GM21447 (cell line): ENCODE data around the gene FHOD3.
A peak's percentile ranks its signal among the peaks of the same experiment; 100 is the strongest.
"Not testable (repeated sequence)": the region's sequence is repeated elsewhere in the genome, so short reads cannot be mapped to it uniquely, and the experiment has no call there.

Source experiments
- ATAC-seq: cut with Tn5 transposase; IDR thresholded peaks from one replicate; pipeline ENCODE4 v1.9.1; 2021; ENCODE audit not compliant: unreplicated experiment

FHOD3 gene

GRCh38 chr18:36762965-36763364 lies 465.5 kb downstream of the FHOD3 start:
- not testable (repeated sequence) for ATAC-seq

GRCh38 chr18:36766836-36767235 lies 469.3 kb downstream of the FHOD3 start:
- no peak for ATAC-seq

DNA sequence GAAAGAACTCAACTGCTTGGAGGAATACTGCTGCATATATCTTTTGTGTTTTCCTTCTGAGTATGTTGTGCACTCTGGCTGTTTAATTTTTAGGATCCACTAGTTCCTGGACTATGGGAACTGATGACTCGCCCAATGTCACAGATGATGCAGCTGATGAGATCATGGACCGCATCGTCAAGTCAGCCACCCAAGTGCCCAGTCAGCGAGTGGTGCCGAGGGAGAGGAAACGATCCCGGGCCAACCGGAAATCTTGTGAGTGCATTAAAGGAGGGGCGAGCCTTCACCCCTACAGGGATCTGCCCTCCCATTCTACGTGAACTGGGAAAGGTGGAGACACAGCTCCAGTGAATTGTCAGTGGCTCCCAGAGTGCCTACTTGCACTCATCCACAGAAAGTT lies 471.7 kb downstream of the FHOD3 start:
- no peak for ATAC-seq

DNA sequence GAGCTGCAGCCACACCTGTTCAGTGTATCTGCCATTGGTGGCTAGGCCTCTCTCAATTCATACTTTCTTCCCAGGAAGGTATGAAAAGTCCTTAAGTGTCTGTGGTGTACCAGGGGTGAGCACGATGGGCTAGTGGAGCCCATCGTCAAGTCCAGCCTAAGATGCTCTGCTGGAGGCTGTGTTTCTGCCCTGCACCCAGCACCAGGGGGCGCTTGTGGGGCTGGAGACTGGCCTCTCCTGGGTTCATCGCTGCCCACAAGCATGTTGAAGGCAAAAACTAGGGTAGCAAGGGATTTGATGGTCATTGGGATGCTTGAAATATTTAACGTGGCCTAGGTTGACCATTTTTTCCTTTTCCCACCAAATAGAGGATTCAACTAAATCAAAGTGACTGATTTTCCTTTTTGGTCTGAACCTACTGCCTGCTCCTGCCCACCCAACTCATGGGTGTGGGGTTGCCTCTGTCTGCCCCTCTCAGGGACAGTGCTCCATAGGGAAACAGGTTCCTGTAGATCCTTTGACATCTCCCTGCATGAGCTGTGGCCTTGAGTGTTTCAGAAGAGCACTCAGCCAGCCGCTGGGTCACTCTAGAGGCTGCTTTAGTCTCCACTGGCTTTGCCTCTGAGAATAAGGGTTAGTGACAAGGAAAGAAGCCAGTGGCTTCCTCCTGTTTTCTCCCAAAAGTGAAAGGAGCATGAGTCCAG lies 472.2 kb downstream of the FHOD3 start:
- ATAC-seq = no peak

GRCh38 chr18:36770315-36770946 lies 472.9 kb downstream of the FHOD3 start:
- ATAC-seq = no peak

- no peak for ATAC-seq
These were observed 473.7 kb downstream of the FHOD3 start for GRCh38 chr18:36771245-36771644.

DNA sequence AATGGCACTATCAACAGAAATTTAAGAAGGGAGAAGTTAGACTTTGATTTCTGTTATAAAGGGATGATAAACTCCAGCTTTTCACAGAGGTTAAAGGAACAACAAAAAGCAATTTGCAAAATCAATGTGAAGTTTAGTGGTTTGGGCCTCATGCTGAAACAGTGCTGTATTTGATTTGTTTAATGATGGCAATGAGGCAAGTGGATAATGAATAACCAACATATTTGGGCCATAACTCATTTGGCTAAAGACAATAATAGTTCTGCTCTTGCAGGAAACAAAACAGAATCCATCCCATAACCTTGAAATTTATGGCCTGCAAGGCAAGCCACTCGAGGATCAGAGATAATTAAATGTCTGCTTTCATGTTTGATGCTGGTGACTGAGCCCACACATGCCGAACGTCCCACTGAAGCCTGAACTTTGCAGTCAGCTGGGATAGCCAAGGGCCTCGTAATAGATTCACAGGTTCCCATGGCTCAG lies 474.8 kb downstream of the FHOD3 start:
- no peak for ATAC-seq

- ATAC-seq = no peak
These were observed 477.9 kb downstream of the FHOD3 start for GRCh38 chr18:36775396-36775795.

- no peak for ATAC-seq
These were observed 479.1 kb downstream of the FHOD3 start for GRCh38 chr18:36776650-36777049.

DNA sequence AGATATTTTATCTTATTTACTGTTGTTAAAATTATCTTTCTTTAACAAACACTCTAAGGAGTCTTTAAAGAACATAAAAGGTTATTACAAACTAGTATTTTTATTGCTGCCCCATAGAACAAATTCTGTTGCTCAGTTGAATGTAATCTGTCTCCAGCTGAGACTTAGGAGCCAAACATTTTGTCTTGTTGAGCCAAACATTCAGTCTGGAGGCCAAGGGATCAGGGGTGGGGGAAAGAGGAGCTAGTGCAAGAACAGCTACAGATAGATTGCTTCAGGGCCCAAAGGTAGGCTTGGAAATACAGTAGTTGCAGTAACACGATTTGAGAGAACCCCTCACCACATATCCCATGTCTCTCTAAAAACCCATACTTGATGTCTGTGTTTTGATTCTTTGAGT lies 480.1 kb downstream of the FHOD3 start:
- no peak for ATAC-seq

DNA sequence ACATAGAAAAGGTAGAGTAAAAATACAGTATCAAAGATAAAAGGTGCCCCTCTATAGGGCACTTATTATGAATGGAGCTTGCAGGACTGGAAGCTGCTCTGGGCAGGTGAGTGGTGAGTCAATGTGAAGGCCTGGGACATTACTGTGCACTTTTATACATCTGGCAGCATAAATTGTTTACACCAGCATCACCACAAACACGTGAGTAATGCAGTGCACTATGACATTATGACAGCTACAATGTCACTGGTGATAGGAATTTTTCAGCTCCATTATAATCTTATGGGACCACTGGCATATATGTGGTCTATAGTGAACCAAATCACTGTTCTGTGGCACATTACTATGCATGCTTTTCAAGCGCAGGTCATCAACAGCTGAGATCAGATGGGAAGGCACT lies 483.2 kb downstream of the FHOD3 start:
- no peak for ATAC-seq

- ATAC-seq = no peak
These were observed 485.2 kb downstream of the FHOD3 start for GRCh38 chr18:36782710-36783109.

- no peak for ATAC-seq
These were observed 486.3 kb downstream of the FHOD3 start for GRCh38 chr18:36783792-36784191.

GRCh38 chr18:36786686-36787085 lies 489.2 kb downstream of the FHOD3 start:
- no peak for ATAC-seq

- ATAC-seq = no peak
These were observed 495.2 kb downstream of the FHOD3 start for GRCh38 chr18:36792634-36793283.

- ATAC-seq = no peak
These were observed 501.4 kb downstream of the FHOD3 start for GRCh38 chr18:36798738-36799473.

DNA sequence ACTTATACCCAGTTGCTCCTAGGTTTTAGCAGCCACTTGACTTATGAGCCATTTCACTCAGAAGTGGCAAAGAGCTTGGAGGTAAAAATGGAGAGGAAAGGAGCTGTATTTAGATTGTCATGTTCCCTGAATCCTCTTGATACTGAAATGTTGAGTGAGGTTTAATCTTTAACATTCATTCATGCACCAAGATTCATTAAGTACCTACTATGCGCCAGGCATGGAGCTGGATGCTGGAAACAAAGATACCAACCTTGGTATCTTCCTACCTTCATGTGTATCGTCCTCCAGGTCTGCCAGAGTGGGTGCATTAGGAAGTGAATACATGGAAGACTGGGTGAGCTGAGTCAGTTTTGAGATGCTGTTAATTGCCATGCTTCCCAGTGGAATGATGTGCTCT lies 507.6 kb downstream of the FHOD3 start:
- no peak for ATAC-seq

GRCh38 chr18:36808681-36809080 lies 511.2 kb downstream of the FHOD3 start:
- ATAC-seq = no peak

GRCh38 chr18:36809590-36810381 lies 512.3 kb downstream of the FHOD3 start:
- ATAC-seq = peak; percentile 98

DNA sequence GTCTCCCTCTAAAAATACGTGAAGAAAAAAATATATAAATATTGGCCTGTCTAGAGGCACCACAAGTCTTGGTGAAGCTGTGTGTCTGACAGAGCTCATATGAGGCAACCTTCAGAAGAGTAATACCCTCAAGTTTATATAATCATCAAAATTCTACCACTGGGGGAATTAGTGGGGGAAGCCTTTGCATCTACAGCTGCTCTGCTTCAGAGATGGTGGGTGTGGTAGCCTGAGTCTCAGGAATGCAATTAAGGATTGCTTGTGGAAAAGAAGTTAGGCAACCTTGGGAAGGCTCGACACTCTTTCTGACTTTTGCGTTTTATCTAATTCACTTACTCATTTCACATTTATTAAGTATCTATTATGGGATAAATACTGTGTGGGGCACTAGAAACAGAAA lies 513.9 kb downstream of the FHOD3 start:
- ATAC-seq = no peak

DNA sequence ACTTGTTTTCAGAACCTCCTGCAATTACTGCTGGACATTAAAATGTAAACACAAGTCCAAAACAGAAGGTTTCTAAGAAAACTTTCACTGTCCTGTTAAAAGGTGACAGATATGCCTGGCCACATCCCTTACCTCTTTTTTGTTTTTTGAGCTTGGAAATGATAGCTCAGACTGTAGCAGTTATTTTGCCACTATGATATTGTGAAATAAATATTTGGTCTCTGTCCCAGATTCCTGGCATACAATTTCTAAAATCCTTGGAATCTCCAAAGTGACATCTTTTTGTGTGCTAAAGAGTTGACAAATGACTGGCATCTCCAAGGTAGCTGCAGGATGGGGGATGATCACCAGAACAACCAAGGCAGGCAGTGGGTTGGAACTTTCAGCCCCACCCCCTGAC lies 514.4 kb downstream of the FHOD3 start:
- no peak for ATAC-seq
